Panc1 (cell line): Measurements from ENCODE around the gene CCDC183. TPM values are rescaled to one million over a fixed set of nuclear protein-coding genes. Genes with fewer than 3 reads are reported as not detected.

Experiments used
- ATAC-seq: fragments of 200-7000 bp; cut with Tn5 transposase; 2 replicates; pipeline ENCODE4 v1.9.1; 2020; ENCODE audit warnings: mild to moderate bottlenecking, moderate library complexity
- BruUV-seq: library from RNA; stranded (reverse); fragments of 400-500 nt; replicated peaks from 2 replicates; lab custom pipeline; 2021; lab: Mats Ljungman, UMichigan
- CTCF ChIA-PET: fragments of 300-600 bp; sonication (Branson Sonifier 250); formaldehyde crosslinking; loops from one replicate; lab custom pipeline; 2022; ENCODE audit warnings: antibody characterized with exemption; lab: Charles Lee
- POLR2A ChIA-PET: fragments of 300-600 bp; sonication (Branson Sonifier 250); formaldehyde crosslinking; loops from one replicate; lab custom pipeline; 2022; ENCODE audit warnings: antibody characterized with exemption; lab: Charles Lee
- DNase-seq: peaks from one replicate; pipeline ENCODE4 v3.0.0-alpha.2; 2010; ENCODE audit warnings: low read depth, low spot score
- H3K27ac ChIP-seq: 2 replicates; pipeline ENCODE4 v1.5.1; 2011; ENCODE audit warnings: mild to moderate bottlenecking, low read length, inconsistent platforms
- H3K27me3 ChIP-seq: fragments of 200-500 bp; sonication (Bioruptor generic); 2 replicates; pipeline ENCODE4 v1.6.0; 2014; ENCODE audit warnings: low read length, inconsistent platforms; ENCODE audit not compliant: control insufficient read depth, insufficient read depth
- H3K36me3 ChIP-seq: fragments of 200-500 bp; sonication (Bioruptor generic); 2 replicates; pipeline ENCODE4 v1.5.1; 2014; ENCODE audit warnings: inconsistent platforms, mild to moderate bottlenecking, low read length, moderate library complexity; ENCODE audit not compliant: control insufficient read depth, insufficient read depth
- H3K4me1 ChIP-seq: 2 replicates; pipeline ENCODE4 v1.5.1; 2011; ENCODE audit warnings: inconsistent platforms, mild to moderate bottlenecking, low read length, moderate library complexity; ENCODE audit not compliant: control insufficient read depth, insufficient read depth
- H3K4me3 ChIP-seq, 2 experiments: 2 replicates each; pipeline ENCODE4 v1.5.1; 2011 to 2012; ENCODE audit warnings: low read depth in 2 of 2, low read length in 2 of 2, mild to moderate bottlenecking in 2 of 2, inconsistent platforms in 1 of 2, moderate library complexity in 1 of 2
- H3K9me3 ChIP-seq: fragments of 200-500 bp; sonication (Bioruptor generic); 2 replicates; pipeline ENCODE4 v1.5.1; 2014; ENCODE audit warnings: low read depth, mild to moderate bottlenecking, inconsistent platforms, low read length, moderate library complexity; ENCODE audit not compliant: control insufficient read depth, insufficient read depth
- CTCF ChIP-seq: fragments of 450-650 bp; IDR thresholded peaks from 2 replicates; pipeline ENCODE4 v1.5.1; 2017; ENCODE audit warnings: mild to moderate bottlenecking
- POLR2AphosphoS5 ChIP-seq: IDR thresholded peaks from 2 replicates; pipeline ENCODE4 v1.6.1; 2012; ENCODE audit warnings: mild to moderate bottlenecking, low read depth, low read length, moderate library complexity
- REST ChIP-seq, 2 experiments: IDR thresholded peaks; 2 replicates each; pipeline ENCODE4 v1.6.1; 2011 to 2012; ENCODE audit warnings: low read depth in 2 of 2, control low read depth in 1 of 2, low read length in 1 of 2, mild to moderate bottlenecking in 1 of 2, moderate library complexity in 1 of 2; ENCODE audit not compliant: insufficient read depth in 1 of 2
- SIN3A ChIP-seq: IDR thresholded peaks from 2 replicates; pipeline ENCODE4 v1.6.1; 2012; ENCODE audit warnings: low read depth, mild to moderate bottlenecking, low read length, moderate library complexity, borderline replicate concordance; ENCODE audit not compliant: insufficient read depth
- TCF7L2 ChIP-seq: IDR thresholded peaks from 2 replicates; pipeline ENCODE4 v1.6.1; 2011; ENCODE audit warnings: mild to moderate bottlenecking, low read depth, low read length, inconsistent platforms
- in situ Hi-C: cut with HindIII; loops from 2 replicates; pipeline ENCODE4 v1.10.0; 2016; ENCODE audit warnings: low sequenced_read_pairs, low pct_unique_long_range_greater_than_20kb
- intact Hi-C: fragments of 100-400 bp; cut with micrococcal nuclease; formaldehyde crosslinking; loops from one replicate; pipeline ENCODE4 v1.10.0; 2022; ENCODE audit not compliant: unreplicated experiment
- total RNA-seq: library from RNA; stranded (reverse); gene quantifications from one replicate; pipeline ENCODE4 v1.2.1, GENCODE V29; 2021; ENCODE audit not compliant: unreplicated experiment

The CCDC183 gene
- total RNA-seq, 1 experiment from 2014 or later: 0.62 TPM

DNA sequence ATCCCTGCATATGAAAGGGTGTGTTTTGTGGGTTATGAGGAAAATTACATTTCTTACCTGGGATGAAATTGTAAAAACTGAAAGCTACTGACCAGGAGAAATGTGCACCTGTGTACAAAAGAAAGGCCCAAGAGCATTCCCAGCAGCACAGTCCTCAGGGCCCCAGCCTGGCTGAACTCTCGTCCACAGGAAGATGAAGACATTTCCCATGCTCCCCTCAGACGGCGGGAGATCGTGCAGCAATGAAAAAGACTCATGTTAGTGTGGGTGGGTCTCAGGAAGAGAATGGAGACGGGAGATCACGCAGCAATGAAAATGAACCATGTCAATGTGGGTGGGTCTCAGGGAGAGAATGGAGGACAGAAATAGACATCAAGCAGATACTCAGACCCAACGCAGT is 19.2 kb upstream of the CCDC183 start:
- H3K27me3 ChIP-seq: no peaks in the 10 kb centered on the region
- TF ChIP-seq REST (IDR thresholded peaks at IDR 0.05; ENCODE audit: insufficient read depth in 1 of 2, low read depth in 2 of 2, low read length in 1 of 2) (no peak), CTCF (no peak), TCF7L2 (no peak), POLR2AphosphoS5 (no peak), SIN3A (no peak)
- DNase-seq: no peak
- no TSS peak for BruUV-seq
- H3K27ac ChIP-seq: no peak overlapping the region
- CTCF ChIA-PET: interaction anchor here (1.4 kb wide), 1 partner anchor 10 kb away, joined by 3 read pairs; no protein-coding TSS in a partner anchor
- H3K9me3 ChIP-seq: no peaks in the 10 kb centered on the region; the same call in 1 of the 2 replicates
- intact Hi-C loops (no loop called here), in situ Hi-C loops (no loop called here)
- H3K36me3 ChIP-seq: no peaks in the 10 kb centered on the region
- POLR2A ChIA-PET: no interaction called here
- no peak for ATAC-seq
- H3K4me3 ChIP-seq: no peak overlapping the region
- H3K4me1 ChIP-seq: no peaks in the 10 kb centered on the region

- H3K4me3 ChIP-seq: no peak overlapping the region
- H3K4me1 ChIP-seq: no peaks in the 10 kb centered on the region
- no peaks in the 10 kb centered on the region for H3K36me3 ChIP-seq
- ChIA-PET CTCF (interaction anchor here (1.4 kb wide), 1 partner anchor 10 kb away, joined by 3 read pairs; no protein-coding TSS in a partner anchor), POLR2A (interaction anchor here (0.6 kb wide), 1 partner anchor 57 kb away, joined by 3 read pairs; no protein-coding TSS in a partner anchor)
- intact Hi-C loops: no loop called here
- H3K27me3 ChIP-seq: no peaks in the 10 kb centered on the region
- no peaks in the 10 kb centered on the region; the same call in 1 of the 2 replicates for H3K9me3 ChIP-seq
- no peak overlapping the region for H3K27ac ChIP-seq
- no TSS peak for BruUV-seq
- ATAC-seq: no peak
- in situ Hi-C loops: no loop called here
- TF ChIP-seq CTCF (no peak), REST (IDR thresholded peaks at IDR 0.05; ENCODE audit: insufficient read depth in 1 of 2, low read depth in 2 of 2, low read length in 1 of 2) (no peak), TCF7L2 (no peak), SIN3A (no peak), POLR2AphosphoS5 (no peak)
- no peak for DNase-seq
These were observed 18.8 kb upstream of the CCDC183 start for GRCh38 chr9:136777359-136777758.
